ENCODE results near the gene HAS3. TPM values are rescaled to one million over a fixed set of nuclear protein-coding genes. Genes with fewer than 3 reads are reported as not detected.

The HAS3 gene
- total RNA-seq, 2 donors from 2014 or later = 2.8 to 21.1 TPM

Other genes with a start within 250 kb of the HAS3 start
- gene CHTF8, start 26.9 kb downstream of the HAS3 start, total RNA-seq = 10 to 100 TPM; 84.4 to 90.3 TPM
- 10 to 100 TPM; 20.8 to 22.9 TPM for gene UTP4, start 27.0 kb downstream of the HAS3 start, total RNA-seq
- 10 to 100 TPM; 32.0 to 33.8 TPM for gene SNTB2, start 81.5 kb downstream of the HAS3 start, total RNA-seq
- gene VPS4A, start 205.7 kb downstream of the HAS3 start, total RNA-seq = 10 to 100 TPM; 34.1 to 34.3 TPM
- gene PDF, start 224.9 kb downstream of the HAS3 start, total RNA-seq = 10 to 100 TPM; 10.1 to 20.5 TPM
- gene COG8, start 233.9 kb downstream of the HAS3 start, total RNA-seq = 10 to 100 TPM; 31.7 to 36.6 TPM
- 10 to 100 TPM; 19.0 to 22.1 TPM for gene NIP7, start 234.1 kb downstream of the HAS3 start, total RNA-seq
- gene TMED6, start 246.1 kb downstream of the HAS3 start, total RNA-seq = 1 to 10 TPM; 2.5 to 9.4 TPM

Measured in left colon (tissue), 2 donors.